NCI-H1694 (cell line): ENCODE data around the gene PBX4.

Source experiments
- DNase-seq: peaks from one replicate; lab custom pipeline; 2025; lab: John Stamatoyannopoulos, UW

PBX4 gene

GRCh38 chr19:19588546-19588945, 29.9 kb downstream of the PBX4 start:
- DNase-seq, result no peak

- DNase-seq, result peak; percentile 91
Observed at GRCh38 chr19:19587771-19588170, 30.7 kb downstream of the PBX4 start.

- no peak for DNase-seq
Observed at GRCh38 chr19:19584356-19584755, 34.1 kb downstream of the PBX4 start.

GRCh38 chr19:19582471-19582870, 36.0 kb downstream of the PBX4 start:
- no peak for DNase-seq

- DNase-seq, result no peak
Observed at GRCh38 chr19:19581391-19581790, 37.1 kb downstream of the PBX4 start.

- DNase-seq, result no peak
Observed at GRCh38 chr19:19580418-19580817, 38.1 kb downstream of the PBX4 start.

- DNase-seq, result no peak
Observed at GRCh38 chr19:19579533-19580361, 38.7 kb downstream of the PBX4 start.

GRCh38 chr19:19578252-19578651, 40.2 kb downstream of the PBX4 start:
- DNase-seq, result peak; percentile 95

GRCh38 chr19:19575411-19575810, 43.1 kb downstream of the PBX4 start:
- DNase-seq, result peak; percentile 41

GRCh38 chr19:19571071-19571786, 47.3 kb downstream of the PBX4 start:
- no peak for DNase-seq

GRCh38 chr19:19570571-19570970, 47.9 kb downstream of the PBX4 start:
- DNase-seq, result no peak

- DNase-seq, result no peak
Observed at GRCh38 chr19:19568802-19569756, 49.4 kb downstream of the PBX4 start.

GRCh38 chr19:19567391-19567790, 51.1 kb downstream of the PBX4 start:
- no peak for DNase-seq

GRCh38 chr19:19566306-19566705, 52.2 kb downstream of the PBX4 start:
- DNase-seq, result no peak

GRCh38 chr19:19563348-19563848, 55.1 kb downstream of the PBX4 start:
- no peak for DNase-seq

GRCh38 chr19:19562665-19563347, 55.7 kb downstream of the PBX4 start:
- DNase-seq, result no peak

- DNase-seq, result no peak
Observed at GRCh38 chr19:19561946-19562664, 56.4 kb downstream of the PBX4 start.

- no peak for DNase-seq
Observed at GRCh38 chr19:19559931-19560330, 58.6 kb downstream of the PBX4 start.

GRCh38 chr19:19558636-19559035, 59.9 kb downstream of the PBX4 start:
- no peak for DNase-seq

GRCh38 chr19:19558055-19558454, 60.4 kb downstream of the PBX4 start:
- DNase-seq, result no peak
